Naive thymus-derived CD4-positive, alpha-beta T cell (primary cell): Measurements from ENCODE around the gene BBS5. TPM values are rescaled to one million over a fixed set of nuclear protein-coding genes. Genes with fewer than 3 reads are reported as not detected.
"Not testable (repeated sequence)": the region's sequence is repeated elsewhere in the genome, so short reads cannot be mapped to it uniquely, and the experiment has no call there.

Experiments used
- ATAC-seq: fragments of 150-1000 bp; cut with Tn5 transposase; 2 replicates; pipeline ENCODE4 v1.10.0; 2021; ENCODE audit warnings: mild to moderate bottlenecking, moderate library complexity
- CTCF ChIA-PET: fragments of 350-600 bp; sonication (Branson Sonifier 250); formaldehyde crosslinking; loops from one replicate; lab custom pipeline; 2021; ENCODE audit warnings: antibody characterized with exemption; lab: Charles Lee
- POLR2A ChIA-PET: fragments of 350-600 bp; sonication (Branson Sonifier 250); formaldehyde crosslinking; loops from one replicate; lab custom pipeline; 2021; ENCODE audit warnings: antibody characterized with exemption, inconsistent platforms; lab: Charles Lee
- DNase-seq, 9 donors: peaks; one replicate each; pipeline versions ENCODE4 v3.0.0 to v3.0.0-alpha.2; 2020 to 2022; ENCODE audit warnings: mixed read lengths in 1 of 9
- H3K27ac ChIP-seq: one replicate; pipeline ENCODE4 v1.7.0; 2013; ENCODE audit warnings: mild to moderate bottlenecking, low read depth, low read length, moderate library complexity
- H3K27me3 ChIP-seq, 2 donors: one replicate each; pipeline ENCODE4 v1.7.0; 2013; ENCODE audit warnings: low read length in 2 of 2, mild to moderate bottlenecking in 2 of 2, moderate library complexity in 2 of 2; ENCODE audit not compliant: control insufficient read depth in 2 of 2, insufficient read depth in 2 of 2
- H3K36me3 ChIP-seq, 3 experiments: 1 replicate in 2 of 3; 2 replicates in 1 of 3; pipeline ENCODE4 v1.7.0; 2013; ENCODE audit warnings: low read length in 3 of 3, mild to moderate bottlenecking in 3 of 3, moderate library complexity in 1 of 3; ENCODE audit not compliant: insufficient read depth in 3 of 3, control insufficient read depth in 2 of 3
- H3K4me1 ChIP-seq, 2 donors: one replicate each; pipeline ENCODE4 v1.7.0; 2013; ENCODE audit warnings: low read length in 2 of 2, mild to moderate bottlenecking in 2 of 2, moderate library complexity in 1 of 2; ENCODE audit not compliant: control insufficient read depth in 2 of 2, insufficient read depth in 2 of 2
- H3K4me3 ChIP-seq: 2 replicates; pipeline ENCODE4 v1.7.0; 2013; ENCODE audit warnings: mild to moderate bottlenecking, low read length
- H3K9me3 ChIP-seq, 3 experiments: 1 replicate in 2 of 3; 2 replicates in 1 of 3; pipeline ENCODE4 v1.7.0; 2013; ENCODE audit warnings: low read length in 3 of 3; ENCODE audit not compliant: control insufficient read depth in 2 of 3
- H3K27ac Mint-ChIP-seq, 9 donors: one replicate each; pipeline ENCODE4 v1.8.0; 2020 to 2022; ENCODE audit warnings: mixed read lengths in 9 of 9, mild to moderate bottlenecking in 8 of 9, moderate library complexity in 5 of 9, inconsistent platforms in 2 of 9
- H3K27me3 Mint-ChIP-seq, 5 donors: one replicate each; pipeline ENCODE4 v1.8.0; 2021 to 2022; ENCODE audit warnings: mixed read lengths in 5 of 5, mild to moderate bottlenecking in 1 of 5
- H3K36me3 Mint-ChIP-seq, 5 donors: one replicate each; pipeline ENCODE4 v1.8.0; 2020 to 2022; ENCODE audit warnings: mixed read lengths in 5 of 5, mild to moderate bottlenecking in 3 of 5, inconsistent platforms in 1 of 5
- H3K4me1 Mint-ChIP-seq, 7 donors: one replicate each; pipeline ENCODE4 v1.8.0; 2020 to 2022; ENCODE audit warnings: mixed read lengths in 7 of 7, mild to moderate bottlenecking in 3 of 7, inconsistent platforms in 1 of 7
- H3K4me3 Mint-ChIP-seq, 10 donors: one replicate each; pipeline ENCODE4 v1.8.0; 2020 to 2022; ENCODE audit warnings: mild to moderate bottlenecking in 10 of 10, mixed read lengths in 10 of 10, moderate library complexity in 6 of 10, inconsistent platforms in 2 of 10
- H3K9me3 Mint-ChIP-seq, 11 donors: one replicate each; pipeline ENCODE4 v1.8.0; 2020 to 2022; ENCODE audit warnings: mixed read lengths in 11 of 11, mild to moderate bottlenecking in 4 of 11, inconsistent platforms in 1 of 11, moderate library complexity in 1 of 11
- intact Hi-C, 2 donors: fragments of 100-400 bp; cut with micrococcal nuclease; formaldehyde crosslinking; loops; one replicate each; pipeline ENCODE4 v1.15.1; 2023
- polyA plus RNA-seq, 2 donors: library from polyadenylated mRNA; unstranded; fragments of 300-500 nt; fragmentation: Illumina TruSeq; gene quantifications; one replicate each; pipeline ENCODE4 v1.2.3, GENCODE V29; 2021
- total RNA-seq, 6 experiments: library from RNA in 5 of 6; stranded (reverse) in 5 of 6; gene quantifications; 1 replicate in 5 of 6; 2 replicates in 1 of 6; pipeline ENCODE4 v1.2.3 and lab custom pipeline; 2021 to 2026

The BBS5 gene
- total and polyA plus RNA-seq, 7 experiments from 2014 or later = 1.3 to 3.8 (median 2.3) TPM

DNA sequence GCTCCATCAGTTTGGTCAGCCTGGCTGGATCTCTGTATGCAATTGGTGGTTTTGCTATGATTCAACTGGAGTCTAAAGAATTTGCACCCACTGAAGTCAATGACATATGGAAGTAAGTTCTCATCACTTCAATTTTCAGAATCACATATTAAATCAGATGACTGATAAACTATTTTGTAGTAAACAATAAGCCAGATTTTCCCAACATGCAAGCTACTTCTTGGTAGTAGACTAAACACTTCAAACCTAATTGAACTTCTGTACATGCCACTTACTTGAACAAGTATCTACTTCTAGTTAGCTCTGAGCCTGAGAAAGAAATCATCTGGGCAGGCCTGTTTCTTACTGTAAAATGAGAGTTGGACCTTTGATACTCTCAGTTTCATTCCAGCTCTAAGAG lies 41.6 kb downstream of the BBS5 start:
- H3K4me3 Mint-ChIP-seq = no peak overlapping the region
- DNase-seq (no peak), ATAC-seq (no peak)
- Histone ChIP-seq H3K4me1 (no peaks in the 10 kb centered on the region), H3K4me3 (no peak overlapping the region), H3K27me3 (no peaks in the 10 kb centered on the region), H3K36me3 (no peaks in the 10 kb centered on the region), H3K27ac (no peak overlapping the region), H3K9me3 (no peaks in the 10 kb centered on the region)
- H3K27me3 Mint-ChIP-seq = no peaks in the 10 kb centered on the region
- H3K4me1 Mint-ChIP-seq = no peaks in the 10 kb centered on the region
- ChIA-PET CTCF (no interaction called here), POLR2A (no interaction called here)
- no peaks in the 10 kb centered on the region for H3K9me3 Mint-ChIP-seq
- H3K27ac Mint-ChIP-seq = no peak overlapping the region
- H3K36me3 Mint-ChIP-seq = peaks cover 0 to 9% (median 0%) of the 10 kb centered on the region in 5 donors
- intact Hi-C loops = loop anchor here in 1 of 2 donors (10.0 kb wide), 1 partner anchor 274 kb away; the partner anchor contains the start of gene SSB

DNA sequence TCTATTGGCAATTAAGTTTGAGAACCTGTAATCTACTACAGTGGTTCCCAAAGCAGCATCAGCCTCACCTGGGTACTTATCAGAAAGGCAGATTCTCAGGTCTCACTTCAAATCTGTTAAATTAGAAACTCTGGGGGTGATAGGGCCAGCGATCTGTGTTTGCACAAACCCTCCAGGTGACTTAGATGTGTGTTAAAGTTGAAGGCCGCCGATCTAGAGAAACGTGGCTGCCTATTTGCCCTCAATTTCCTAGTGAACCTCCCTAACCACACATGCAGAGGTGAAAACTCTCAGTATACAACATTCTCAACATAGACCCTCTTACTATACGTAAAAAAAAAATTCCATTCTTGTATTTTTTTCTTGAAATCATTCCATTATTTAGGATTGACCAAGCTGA lies 44.4 kb downstream of the BBS5 start:
- no peak overlapping the region for H3K27ac ChIP-seq
- no peaks in the 10 kb centered on the region for H3K27me3 Mint-ChIP-seq
- intact Hi-C loops = loop anchor here in 1 of 2 donors (10.0 kb wide), 1 partner anchor 271 kb away; the partner anchor contains the start of gene SSB
- no peak for DNase-seq
- H3K9me3 ChIP-seq = no peaks in the 10 kb centered on the region
- POLR2A ChIA-PET = interaction anchor here (0.5 kb wide), 1 partner anchor 42 kb away, joined by 3 read pairs; no protein-coding TSS in a partner anchor
- no peak for ATAC-seq
- peaks cover 0 to 2% (median 0%) of the 10 kb centered on the region in 7 donors for H3K4me1 Mint-ChIP-seq
- no peaks in the 10 kb centered on the region for H3K9me3 Mint-ChIP-seq
- H3K4me1 ChIP-seq = no peaks in the 10 kb centered on the region
- no peaks in the 10 kb centered on the region for H3K36me3 ChIP-seq
- H3K4me3 ChIP-seq = no peak overlapping the region
- no peak overlapping the region for H3K4me3 Mint-ChIP-seq
- H3K36me3 Mint-ChIP-seq = peaks cover 0 to 9% (median 0%) of the 10 kb centered on the region in 5 donors
- no peak overlapping the region for H3K27ac Mint-ChIP-seq
- no peaks in the 10 kb centered on the region for H3K27me3 ChIP-seq
- CTCF ChIA-PET = no interaction called here

DNA sequence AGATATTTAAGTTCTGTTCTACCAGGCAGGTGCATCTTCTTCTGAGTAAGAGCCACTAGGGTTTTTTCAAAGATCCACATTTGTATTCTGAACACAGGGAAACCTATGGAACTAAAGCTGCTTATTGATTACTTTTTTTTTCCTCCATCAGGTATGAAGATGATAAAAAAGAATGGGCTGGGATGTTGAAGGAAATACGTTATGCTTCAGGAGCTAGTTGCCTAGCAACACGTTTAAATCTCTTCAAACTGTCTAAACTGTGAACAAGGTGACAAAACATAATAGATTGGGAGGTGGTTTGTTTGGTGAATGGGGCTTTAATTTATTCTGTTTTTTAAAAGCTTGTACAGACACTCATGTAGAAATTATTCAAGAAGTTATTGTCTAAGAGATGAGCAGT lies 46.1 kb downstream of the BBS5 start:
- Histone ChIP-seq H3K4me1 (no peaks in the 10 kb centered on the region), H3K27me3 (no peaks in the 10 kb centered on the region), H3K4me3 (no peak overlapping the region), H3K36me3 (peaks cover 0 to 7% (median 0%) of the 10 kb centered on the region in 3 experiments), H3K27ac (no peak overlapping the region), H3K9me3 (no peaks in the 10 kb centered on the region)
- CTCF ChIA-PET = interaction anchor here (0.6 to 1.2 kb wide), 3 partner anchors 9 to 403 kb away, joined by 3 to 4 read pairs (median 3); no protein-coding TSS in a partner anchor
- DNase-seq (no peak), ATAC-seq (no peak)
- H3K27me3 Mint-ChIP-seq = no peaks in the 10 kb centered on the region
- H3K4me3 Mint-ChIP-seq = no peak overlapping the region
- H3K4me1 Mint-ChIP-seq = peaks cover 0 to 8% (median 0%) of the 10 kb centered on the region in 7 donors
- H3K9me3 Mint-ChIP-seq = peaks cover 0 to 1% (median 0%) of the 10 kb centered on the region in 11 donors
- POLR2A ChIA-PET = no interaction called here
- peak overlapping the region in 1 of 9 donors; percentile 4 for H3K27ac Mint-ChIP-seq
- intact Hi-C loops = loop anchor here in 1 of 2 donors (5.0 to 10.0 kb wide), 2 partner anchors 48 to 269 kb away; partner anchors contain the start of genes BBS5 and SSB
- H3K36me3 Mint-ChIP-seq = peaks cover 0 to 17% (median 0%) of the 10 kb centered on the region in 5 donors

DNA sequence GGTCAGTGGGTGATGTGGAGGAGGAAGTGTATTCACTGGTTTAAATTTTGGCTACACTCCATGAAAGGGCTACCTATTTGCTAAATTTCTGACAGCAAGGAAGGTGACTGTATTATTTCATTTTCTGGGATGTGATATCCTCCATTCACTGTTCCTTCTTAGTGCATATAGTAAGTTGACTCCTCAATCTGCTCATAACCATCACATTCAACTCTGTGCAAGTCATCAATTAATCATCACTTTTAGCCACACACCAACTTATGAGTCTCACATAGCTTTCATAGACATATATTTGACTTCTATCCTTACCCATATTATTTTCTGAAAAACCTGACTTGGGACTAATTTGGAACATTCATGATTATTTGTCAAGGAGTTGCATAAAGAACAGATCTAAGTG lies 47.2 kb downstream of the BBS5 start:
- ChIA-PET CTCF (interaction anchor here (0.6 kb wide), 1 partner anchor 117 kb away, joined by 3 read pairs; no protein-coding TSS in a partner anchor), POLR2A (no interaction called here)
- Mint-ChIP-seq H3K27ac (no peak overlapping the region), H3K4me3 (no peak overlapping the region), H3K9me3 (peaks cover 0 to 1% (median 0%) of the 10 kb centered on the region in 11 donors), H3K36me3 (peaks cover 0 to 21% (median 0%) of the 10 kb centered on the region in 5 donors), H3K27me3 (no peaks in the 10 kb centered on the region), H3K4me1 (peaks cover 0 to 8% (median 0%) of the 10 kb centered on the region in 7 donors)
- no peak overlapping the region for H3K4me3 ChIP-seq
- no peaks in the 10 kb centered on the region for H3K4me1 ChIP-seq
- H3K36me3 ChIP-seq = peaks cover 0 to 7% (median 0%) of the 10 kb centered on the region in 3 experiments
- DNase-seq (no peak), ATAC-seq (no peak)
- H3K27me3 ChIP-seq = no peaks in the 10 kb centered on the region
- no peaks in the 10 kb centered on the region for H3K9me3 ChIP-seq
- intact Hi-C loops = loop anchor here in 1 of 2 donors (5.0 to 10.0 kb wide), 2 partner anchors 49 to 268 kb away; partner anchors contain the start of genes BBS5 and SSB
- H3K27ac ChIP-seq = no peak overlapping the region

DNA sequence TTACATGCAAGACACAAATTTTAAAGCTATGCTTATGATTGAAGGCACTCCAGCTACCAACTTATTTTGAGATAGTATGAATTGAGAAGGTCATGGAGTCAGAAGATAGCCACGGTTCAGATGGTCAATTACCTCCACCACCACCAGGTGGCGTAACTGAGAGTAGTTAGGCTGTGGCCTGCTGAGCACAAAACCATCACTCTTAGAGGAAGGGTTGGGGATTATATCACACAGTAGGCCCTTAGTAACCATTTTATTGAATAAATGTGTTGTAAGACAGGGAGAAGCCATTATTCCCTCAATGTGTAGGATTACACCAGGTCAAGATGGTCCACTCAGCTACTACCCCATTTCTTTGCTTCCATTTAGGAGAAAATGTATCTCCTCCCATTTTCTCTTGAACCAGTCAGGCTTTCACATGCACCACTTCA lies 49.0 kb downstream of the BBS5 start:
- ATAC-seq = peak; percentile 92
- Histone ChIP-seq H3K4me3 (no peak overlapping the region), H3K27me3 (no peaks in the 10 kb centered on the region), H3K27ac (no peak overlapping the region), H3K36me3 (peaks cover 0 to 7% (median 0%) of the 10 kb centered on the region in 3 experiments), H3K9me3 (no peaks in the 10 kb centered on the region), H3K4me1 (no peaks in the 10 kb centered on the region)
- intact Hi-C loops = loop anchor here (1.0 to 10.0 kb wide), 5 partner anchors 51 to 400 kb away; partner anchors contain the start of genes BBS5 (in 1 of the 2) and SSB (in 1 of the 2)
- Mint-ChIP-seq H3K27ac (peak overlapping the region in 4 of 9 donors; percentile 0 to 68 (median 20)), H3K27me3 (no peaks in the 10 kb centered on the region), H3K4me1 (peaks cover 0 to 8% (median 0%) of the 10 kb centered on the region in 7 donors), H3K4me3 (no peak overlapping the region), H3K9me3 (peaks cover 0 to 1% (median 0%) of the 10 kb centered on the region in 11 donors), H3K36me3 (peaks cover 0 to 15% (median 0%) of the 10 kb centered on the region in 5 donors)
- ChIA-PET POLR2A (no interaction called here), CTCF (interaction anchor here (0.7 to 1.8 kb wide), 5 partner anchors 19 to 436 kb away, joined by 3 to 10 read pairs (median 4); partner anchors contain the start of gene KLHL41)
- DNase-seq = peak; percentile 31 to 71 (median 54)

DNA sequence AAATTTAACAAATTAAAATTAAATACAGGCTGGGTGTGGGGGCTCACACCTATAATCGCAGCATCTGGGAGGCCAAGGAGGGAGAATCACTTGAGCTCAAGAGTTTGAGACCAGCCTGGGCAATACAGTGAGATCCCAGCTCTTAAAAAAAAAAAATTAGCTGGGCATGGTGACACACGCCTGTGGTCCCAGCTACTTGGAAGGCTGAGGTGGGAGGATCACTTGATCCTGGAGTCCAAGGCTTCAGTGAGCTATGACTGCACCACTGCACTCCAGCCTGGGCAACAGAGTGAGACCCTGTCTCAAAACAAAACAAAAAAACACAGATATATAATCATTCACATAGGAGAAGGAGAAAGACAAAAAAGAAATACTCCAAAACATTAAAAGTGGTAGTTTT lies 60.2 kb downstream of the BBS5 start:
- H3K4me1 Mint-ChIP-seq, DNase-seq, H3K9me3 ChIP-seq, H3K4me1 ChIP-seq, H3K27ac Mint-ChIP-seq, intact Hi-C loops, H3K27me3 Mint-ChIP-seq, CTCF ChIA-PET, POLR2A ChIA-PET, H3K4me3 Mint-ChIP-seq, H3K4me3 ChIP-seq, H3K27ac ChIP-seq, H3K27me3 ChIP-seq, H3K36me3 ChIP-seq, ATAC-seq, H3K9me3 Mint-ChIP-seq: not testable (repeated sequence)
- H3K36me3 Mint-ChIP-seq = peaks cover 6 to 18% (median 13%) of the 10 kb centered on the region in 5 donors
